ENCODE results near the gene NEK5.

GRCh38 chr13:52003541-52003940 is 125.3 kb downstream of the NEK5 start:
- TF ChIP-seq NFIC (IDR thresholded peaks at IDR 0.05) (no peak), TAF1 (IDR thresholded peaks at IDR 0.05; ENCODE audit: low read depth) (no peak), YY1 (IDR thresholded peaks at IDR 0.05; ENCODE audit: low read depth) (no peak), TCF12 (IDR thresholded peaks at IDR 0.05; ENCODE audit: low read depth) (no peak), CREB1 (IDR thresholded peaks at IDR 0.05; ENCODE audit: low read depth) (no peak), EP300 (IDR thresholded peaks at IDR 0.05; ENCODE audit: borderline replicate concordance) (no peak), CEBPB (IDR thresholded peaks at IDR 0.05) (no peak), USF1 (IDR thresholded peaks at IDR 0.05) (no peak), RAD21 (IDR thresholded peaks at IDR 0.05; ENCODE audit: low read depth) (no peak)

All from Ishikawa (cell line).